ENCODE measurements around the gene TMF1.
A peak's percentile ranks its signal among the peaks of the same experiment; 100 is the strongest.

Gene TMF1, protein sequence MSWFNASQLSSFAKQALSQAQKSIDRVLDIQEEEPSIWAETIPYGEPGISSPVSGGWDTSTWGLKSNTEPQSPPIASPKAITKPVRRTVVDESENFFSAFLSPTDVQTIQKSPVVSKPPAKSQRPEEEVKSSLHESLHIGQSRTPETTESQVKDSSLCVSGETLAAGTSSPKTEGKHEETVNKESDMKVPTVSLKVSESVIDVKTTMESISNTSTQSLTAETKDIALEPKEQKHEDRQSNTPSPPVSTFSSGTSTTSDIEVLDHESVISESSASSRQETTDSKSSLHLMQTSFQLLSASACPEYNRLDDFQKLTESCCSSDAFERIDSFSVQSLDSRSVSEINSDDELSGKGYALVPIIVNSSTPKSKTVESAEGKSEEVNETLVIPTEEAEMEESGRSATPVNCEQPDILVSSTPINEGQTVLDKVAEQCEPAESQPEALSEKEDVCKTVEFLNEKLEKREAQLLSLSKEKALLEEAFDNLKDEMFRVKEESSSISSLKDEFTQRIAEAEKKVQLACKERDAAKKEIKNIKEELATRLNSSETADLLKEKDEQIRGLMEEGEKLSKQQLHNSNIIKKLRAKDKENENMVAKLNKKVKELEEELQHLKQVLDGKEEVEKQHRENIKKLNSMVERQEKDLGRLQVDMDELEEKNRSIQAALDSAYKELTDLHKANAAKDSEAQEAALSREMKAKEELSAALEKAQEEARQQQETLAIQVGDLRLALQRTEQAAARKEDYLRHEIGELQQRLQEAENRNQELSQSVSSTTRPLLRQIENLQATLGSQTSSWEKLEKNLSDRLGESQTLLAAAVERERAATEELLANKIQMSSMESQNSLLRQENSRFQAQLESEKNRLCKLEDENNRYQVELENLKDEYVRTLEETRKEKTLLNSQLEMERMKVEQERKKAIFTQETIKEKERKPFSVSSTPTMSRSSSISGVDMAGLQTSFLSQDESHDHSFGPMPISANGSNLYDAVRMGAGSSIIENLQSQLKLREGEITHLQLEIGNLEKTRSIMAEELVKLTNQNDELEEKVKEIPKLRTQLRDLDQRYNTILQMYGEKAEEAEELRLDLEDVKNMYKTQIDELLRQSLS

DNA sequence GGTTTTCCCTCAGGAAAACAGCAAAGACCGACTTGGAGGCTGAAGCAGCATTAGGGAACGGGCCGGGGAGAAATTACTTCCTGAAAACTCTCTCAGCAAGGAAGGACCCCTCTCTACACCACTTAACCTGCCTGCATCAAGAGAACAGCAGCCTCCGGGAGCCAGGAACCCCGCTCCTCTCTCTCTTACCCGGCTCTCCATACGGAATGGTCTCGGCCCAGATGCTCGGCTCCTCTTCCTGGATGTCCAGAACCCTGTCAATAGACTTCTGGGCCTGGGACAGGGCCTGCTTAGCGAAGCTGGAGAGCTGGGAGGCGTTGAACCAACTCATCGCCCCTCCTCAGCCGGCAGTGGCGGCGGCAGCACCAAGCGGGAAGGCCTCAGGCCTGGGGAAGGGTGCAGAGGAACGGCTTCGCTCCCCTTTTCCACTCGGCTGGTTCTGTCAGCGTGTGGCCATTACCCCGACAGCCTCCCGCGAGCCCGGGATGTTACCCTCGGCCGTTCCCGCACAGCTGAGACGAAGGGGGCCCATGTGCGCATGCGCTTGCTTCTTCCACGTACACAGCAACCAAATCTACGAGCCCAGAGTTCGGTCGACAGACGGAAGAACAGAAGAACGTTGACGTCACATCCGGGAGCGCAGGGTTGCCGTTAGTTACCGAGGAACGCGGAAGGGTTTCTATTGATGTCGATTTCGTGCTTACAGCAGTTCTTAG lies at the start of gene TMF1:
Gene TMF1, minus strand, starts transcription at position 578 of the 716 bp plus-strand sequence. Its CDS starts 247 bp downstream, at position 331.
- TF ChIP-seq, protein P1, sequence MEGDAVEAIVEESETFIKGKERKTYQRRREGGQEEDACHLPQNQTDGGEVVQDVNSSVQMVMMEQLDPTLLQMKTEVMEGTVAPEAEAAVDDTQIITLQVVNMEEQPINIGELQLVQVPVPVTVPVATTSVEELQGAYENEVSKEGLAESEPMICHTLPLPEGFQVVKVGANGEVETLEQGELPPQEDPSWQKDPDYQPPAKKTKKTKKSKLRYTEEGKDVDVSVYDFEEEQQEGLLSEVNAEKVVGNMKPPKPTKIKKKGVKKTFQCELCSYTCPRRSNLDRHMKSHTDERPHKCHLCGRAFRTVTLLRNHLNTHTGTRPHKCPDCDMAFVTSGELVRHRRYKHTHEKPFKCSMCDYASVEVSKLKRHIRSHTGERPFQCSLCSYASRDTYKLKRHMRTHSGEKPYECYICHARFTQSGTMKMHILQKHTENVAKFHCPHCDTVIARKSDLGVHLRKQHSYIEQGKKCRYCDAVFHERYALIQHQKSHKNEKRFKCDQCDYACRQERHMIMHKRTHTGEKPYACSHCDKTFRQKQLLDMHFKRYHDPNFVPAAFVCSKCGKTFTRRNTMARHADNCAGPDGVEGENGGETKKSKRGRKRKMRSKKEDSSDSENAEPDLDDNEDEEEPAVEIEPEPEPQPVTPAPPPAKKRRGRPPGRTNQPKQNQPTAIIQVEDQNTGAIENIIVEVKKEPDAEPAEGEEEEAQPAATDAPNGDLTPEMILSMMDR (IDR thresholded peaks at IDR 0.05; ENCODE audit: extremely low read depth, missing control alignments), result no peak

DNA sequence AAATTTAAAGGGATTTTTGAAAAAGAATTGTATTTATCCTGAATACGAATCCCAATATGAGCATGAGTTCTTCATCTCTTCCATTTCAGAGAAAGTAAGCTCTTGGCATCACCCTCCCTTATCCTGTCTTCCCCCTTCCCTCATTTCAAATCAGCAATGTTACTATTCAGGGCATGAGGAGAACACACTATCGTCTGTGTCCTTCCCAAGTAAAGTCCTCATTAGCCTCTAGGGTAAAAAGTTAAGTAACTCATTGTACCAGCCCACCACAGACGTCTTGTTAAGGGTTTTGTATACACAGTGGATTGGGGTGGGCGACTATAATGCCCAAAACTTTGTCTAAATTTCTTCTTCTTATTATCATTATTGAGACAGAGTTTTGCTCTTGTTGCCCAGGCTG lies 47.4 kb upstream of the TMF1 start:
- DNase-seq (ENCODE audit: low spot score), result no peak
- TF ChIP-seq, protein P1 (IDR thresholded peaks at IDR 0.05; ENCODE audit: extremely low read depth, missing control alignments), result no peak

More for the DNA sequence above, at the start of gene TMF1:
- peak; percentile 90 for DNase-seq (ENCODE audit: low spot score)

DNA sequence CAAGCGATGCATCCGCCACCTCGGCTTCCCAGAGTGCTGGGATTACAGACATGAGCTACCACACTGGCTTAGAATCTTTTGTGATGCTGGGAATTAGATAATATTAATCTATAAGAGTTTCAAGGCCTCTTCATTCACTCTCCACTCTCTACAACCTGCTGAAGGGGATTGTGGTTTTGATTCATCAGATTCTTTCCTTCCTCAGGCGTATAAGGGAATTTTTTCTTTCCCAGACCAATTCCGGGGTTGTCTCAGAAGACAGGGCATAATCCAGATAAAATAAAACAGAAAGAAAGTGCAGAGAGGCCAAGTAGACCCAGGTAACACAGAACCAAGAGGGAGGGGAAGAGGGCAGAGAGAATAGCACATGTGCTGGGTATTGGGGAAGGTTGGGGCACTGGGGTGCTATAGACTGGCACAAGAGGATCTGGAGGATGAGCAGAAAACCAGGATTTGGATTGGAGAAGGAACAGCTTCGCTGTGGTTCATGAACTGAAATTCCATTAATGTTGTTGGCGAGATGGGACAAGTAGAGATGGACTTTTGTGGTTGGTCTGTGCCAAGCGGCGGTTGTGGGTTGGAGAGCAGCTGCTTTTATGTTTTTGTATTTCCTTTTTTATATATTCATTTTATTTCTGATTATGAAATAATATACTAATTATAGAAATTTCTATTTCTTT lies 45.4 kb upstream of the TMF1 start:
- no peak for DNase-seq (ENCODE audit: low spot score)
- TF ChIP-seq, protein P1 (IDR thresholded peaks at IDR 0.05; ENCODE audit: extremely low read depth, missing control alignments), result no peak

DNA sequence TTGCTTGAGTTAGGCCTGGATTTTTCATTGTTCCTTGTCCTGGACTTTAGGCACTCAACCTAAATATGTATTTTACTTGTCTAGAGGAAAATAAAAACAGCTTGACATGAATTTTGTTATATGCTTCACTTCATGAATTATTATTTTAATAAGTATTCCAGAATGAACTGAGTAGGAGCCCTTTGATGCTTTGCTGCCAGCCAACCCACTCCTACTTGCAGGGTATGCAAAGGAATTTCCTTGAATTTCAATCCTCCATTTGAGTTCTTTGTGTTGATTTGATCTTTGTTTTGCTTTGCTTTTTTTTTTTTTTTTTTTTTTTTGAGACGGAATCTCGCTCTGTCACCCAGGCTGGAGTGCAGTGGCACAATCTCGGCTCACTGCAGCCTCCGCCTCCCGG lies 44.2 kb upstream of the TMF1 start:
- DNase-seq (ENCODE audit: low spot score), result no peak
- TF ChIP-seq, protein P1 (IDR thresholded peaks at IDR 0.05; ENCODE audit: extremely low read depth, missing control alignments), result no peak

DNA sequence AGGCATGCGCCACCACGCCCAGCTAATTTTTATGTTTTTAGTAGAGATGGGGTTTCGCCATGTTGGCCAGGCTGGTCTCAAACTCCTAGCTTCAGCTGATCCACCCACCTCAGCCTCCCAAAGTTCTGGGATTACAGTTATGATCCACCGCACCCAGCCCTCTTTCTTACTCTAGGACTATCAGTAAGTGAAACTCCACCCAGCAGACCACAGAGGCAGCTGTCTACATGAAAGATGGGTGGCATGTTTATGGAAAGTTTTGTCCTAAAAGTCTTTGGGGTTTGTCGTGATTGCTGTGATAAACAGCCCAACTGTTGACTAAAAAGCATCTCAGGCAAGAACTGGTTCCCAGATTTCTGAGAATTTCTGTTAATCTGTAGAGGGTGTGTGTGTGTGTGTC lies 43.5 kb upstream of the TMF1 start:
- TF ChIP-seq, protein P1 (IDR thresholded peaks at IDR 0.05; ENCODE audit: extremely low read depth, missing control alignments), result no peak
- no peak for DNase-seq (ENCODE audit: low spot score)

DNA sequence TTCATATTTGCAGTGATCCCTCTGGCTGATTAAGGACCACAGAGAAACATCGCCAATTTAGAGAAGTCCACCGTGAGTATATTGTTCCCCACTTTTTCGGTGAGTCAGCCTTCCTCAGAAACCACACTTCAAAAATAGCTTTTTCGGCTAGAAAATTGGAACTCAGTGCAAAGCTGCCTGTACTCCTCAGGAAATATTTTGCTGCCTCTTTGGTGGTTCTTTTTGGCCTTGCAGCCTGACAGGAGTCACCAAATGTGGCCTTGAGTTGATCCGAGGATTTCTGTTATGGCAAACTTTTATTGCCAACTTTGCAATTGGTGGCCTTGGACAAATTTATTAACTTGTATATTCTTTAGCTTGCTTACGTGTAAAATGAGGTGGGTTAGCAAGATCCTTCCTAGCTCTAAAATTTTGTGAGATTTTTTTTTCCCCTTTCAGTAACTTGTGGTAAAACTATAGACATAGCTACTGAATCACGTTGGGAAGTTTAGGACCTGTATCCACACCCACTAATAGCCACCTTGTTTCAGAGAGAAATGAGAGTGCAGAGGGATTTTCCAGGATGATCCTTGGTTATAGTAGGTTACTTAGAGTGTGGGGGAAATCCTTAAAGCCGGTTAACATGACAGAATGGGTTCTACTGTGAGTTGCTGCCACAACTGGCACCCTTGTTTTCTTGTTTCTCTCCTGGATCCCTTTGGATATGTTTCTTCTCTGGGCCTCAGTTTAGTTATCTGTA lies 42.5 kb upstream of the TMF1 start:
- DNase-seq (ENCODE audit: low spot score), result no peak
- TF ChIP-seq, protein P1 (IDR thresholded peaks at IDR 0.05; ENCODE audit: extremely low read depth, missing control alignments), result no peak

All from GM20000 (cell line).